Measurements from ENCODE around the gene OR10Z1. TPM values are rescaled to one million over a fixed set of nuclear protein-coding genes. Genes with fewer than 3 reads are reported as not detected.

The OR10Z1 gene
- total and polyA plus RNA-seq, 9 donors: 0.04 to 0.14 (median 0.09) TPM; not detected in 4

GRCh38 chr1:158600735-158601134, 4.3 kb upstream of the OR10Z1 start:
- H3K4me3 ChIP-seq (ENCODE audit: low read length): no peak overlapping the region
- no peak overlapping the region for H3K27ac ChIP-seq (ENCODE audit: low read length)
- WGBS (ENCODE audit: insufficient coverage): no CpG with 5 or more reads among the region's 2 CpGs
- H3K27me3 ChIP-seq (ENCODE audit: control insufficient read depth, insufficient read depth, low read length): no peaks in the 10 kb centered on the region
- DNase-seq: no peak
- H3K9me3 ChIP-seq (replicated peaks; ENCODE audit: control insufficient read depth, low read depth, low read length): peaks cover 20% of the 10 kb centered on the region
- H3K36me3 ChIP-seq (ENCODE audit: control insufficient read depth, insufficient read depth, low read length): no peaks in the 10 kb centered on the region
- no peaks in the 10 kb centered on the region for H3K4me1 ChIP-seq (ENCODE audit: control insufficient read depth, insufficient read depth, low read length)

- 83% methylated on average over 1 of the region's 1 CpG for WGBS (ENCODE audit: insufficient coverage)
- no peaks in the 10 kb centered on the region for H3K9me3 ChIP-seq (replicated peaks; ENCODE audit: control insufficient read depth, low read depth, low read length)
- no peak overlapping the region for H3K4me3 ChIP-seq (ENCODE audit: low read length)
- no peak overlapping the region for H3K27ac ChIP-seq (ENCODE audit: low read length)
- no peak for DNase-seq
- no peaks in the 10 kb centered on the region for H3K36me3 ChIP-seq (ENCODE audit: control insufficient read depth, insufficient read depth, low read length)
- no peaks in the 10 kb centered on the region for H3K27me3 ChIP-seq (ENCODE audit: control insufficient read depth, insufficient read depth, low read length)
- no peaks in the 10 kb centered on the region for H3K4me1 ChIP-seq (ENCODE audit: control insufficient read depth, insufficient read depth, low read length)
These were observed 2.2 kb downstream of the OR10Z1 start for GRCh38 chr1:158607296-158607695.

DNA sequence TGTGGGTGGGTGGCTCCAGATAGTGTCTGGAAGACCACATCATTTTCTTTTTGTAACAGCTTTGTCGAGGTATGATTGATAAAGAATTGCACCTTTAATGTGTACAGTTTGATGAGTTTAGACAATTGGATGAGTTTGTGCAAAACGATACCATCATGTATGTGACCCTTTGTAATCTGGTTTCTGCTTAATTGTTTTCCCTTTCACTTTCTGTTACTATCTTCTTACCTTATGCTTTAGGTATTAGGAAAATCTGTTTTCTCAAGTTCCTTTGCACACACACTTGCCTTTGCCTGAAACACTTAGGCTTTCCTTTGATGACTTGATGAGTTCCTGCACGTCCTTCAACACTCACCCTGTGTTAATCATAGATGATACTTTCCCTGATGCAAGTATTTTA, 6.8 kb downstream of the OR10Z1 start:
- H3K4me3 ChIP-seq (ENCODE audit: low read length): no peak overlapping the region
- H3K4me1 ChIP-seq (ENCODE audit: control insufficient read depth, insufficient read depth, low read length): no peaks in the 10 kb centered on the region
- H3K36me3 ChIP-seq (ENCODE audit: control insufficient read depth, insufficient read depth, low read length): no peaks in the 10 kb centered on the region
- no peaks in the 10 kb centered on the region for H3K27me3 ChIP-seq (ENCODE audit: control insufficient read depth, insufficient read depth, low read length)
- no CpG with 5 or more reads among the region's 3 CpGs for WGBS (ENCODE audit: insufficient coverage)
- no peak for DNase-seq
- no peaks in the 10 kb centered on the region for H3K9me3 ChIP-seq (replicated peaks; ENCODE audit: control insufficient read depth, low read depth, low read length)
- no peak overlapping the region for H3K27ac ChIP-seq (ENCODE audit: low read length)

DNA sequence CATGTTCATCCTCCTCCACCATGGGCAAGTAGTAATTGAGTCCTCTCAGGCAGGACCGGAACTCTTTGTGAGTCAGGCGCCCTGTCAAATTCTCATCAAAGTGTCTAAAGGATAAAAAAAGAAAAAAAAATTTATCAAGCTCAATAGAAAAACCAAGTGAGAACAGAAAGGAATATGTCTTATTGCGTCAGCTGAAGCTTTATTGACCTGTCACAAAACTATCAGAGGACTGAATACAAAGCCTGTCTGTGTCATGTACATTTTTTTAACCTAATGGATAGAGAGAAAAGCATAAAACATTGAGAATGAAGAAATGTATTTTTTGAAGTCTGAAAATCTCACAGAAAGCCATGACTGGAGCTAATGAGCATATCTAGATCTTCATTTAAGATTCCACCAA, 8.7 kb downstream of the OR10Z1 start:
- Histone ChIP-seq H3K9me3 (replicated peaks; ENCODE audit: control insufficient read depth, low read depth, low read length) (no peaks in the 10 kb centered on the region), H3K4me3 (ENCODE audit: low read length) (no peak overlapping the region), H3K4me1 (ENCODE audit: control insufficient read depth, insufficient read depth, low read length) (no peaks in the 10 kb centered on the region), H3K27ac (ENCODE audit: low read length) (no peak overlapping the region), H3K27me3 (ENCODE audit: control insufficient read depth, insufficient read depth, low read length) (no peaks in the 10 kb centered on the region), H3K36me3 (ENCODE audit: control insufficient read depth, insufficient read depth, low read length) (no peaks in the 10 kb centered on the region)
- no CpG with 5 or more reads among the region's 3 CpGs for WGBS (ENCODE audit: insufficient coverage)
- DNase-seq: no peak

GRCh38 chr1:158638146-158638545, 33.1 kb downstream of the OR10Z1 start:
- H3K4me1 ChIP-seq (ENCODE audit: control insufficient read depth, insufficient read depth, low read length): no peaks in the 10 kb centered on the region
- H3K9me3 ChIP-seq (replicated peaks; ENCODE audit: control insufficient read depth, low read depth, low read length): peaks cover 11% of the 10 kb centered on the region
- H3K36me3 ChIP-seq (ENCODE audit: control insufficient read depth, insufficient read depth, low read length): no peaks in the 10 kb centered on the region
- DNase-seq: no peak
- H3K27me3 ChIP-seq (ENCODE audit: control insufficient read depth, insufficient read depth, low read length): no peaks in the 10 kb centered on the region
- no peak overlapping the region for H3K27ac ChIP-seq (ENCODE audit: low read length)
- no peak overlapping the region for H3K4me3 ChIP-seq (ENCODE audit: low read length)
- no CpG with 5 or more reads among the region's 4 CpGs for WGBS (ENCODE audit: insufficient coverage)

DNA sequence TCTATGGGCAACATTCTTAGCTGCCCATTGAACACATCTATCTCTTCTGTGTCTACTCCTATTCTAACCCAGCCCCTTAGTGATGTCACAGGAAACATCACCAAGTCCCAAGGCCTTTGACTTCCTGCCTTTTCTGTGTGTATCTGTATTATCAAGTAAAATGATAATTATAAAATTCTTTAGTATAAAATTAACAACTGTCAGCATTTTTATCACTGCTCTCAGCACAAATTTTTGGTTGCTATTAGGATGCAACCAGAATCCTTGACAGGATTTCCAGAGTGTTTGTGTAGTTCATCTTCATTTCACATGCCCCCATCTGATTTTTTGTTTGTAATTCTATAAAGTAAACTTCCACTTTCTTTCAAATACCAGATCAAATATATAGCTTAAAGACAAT, 33.8 kb downstream of the OR10Z1 start:
- no peaks in the 10 kb centered on the region for H3K36me3 ChIP-seq (ENCODE audit: control insufficient read depth, insufficient read depth, low read length)

DNA sequence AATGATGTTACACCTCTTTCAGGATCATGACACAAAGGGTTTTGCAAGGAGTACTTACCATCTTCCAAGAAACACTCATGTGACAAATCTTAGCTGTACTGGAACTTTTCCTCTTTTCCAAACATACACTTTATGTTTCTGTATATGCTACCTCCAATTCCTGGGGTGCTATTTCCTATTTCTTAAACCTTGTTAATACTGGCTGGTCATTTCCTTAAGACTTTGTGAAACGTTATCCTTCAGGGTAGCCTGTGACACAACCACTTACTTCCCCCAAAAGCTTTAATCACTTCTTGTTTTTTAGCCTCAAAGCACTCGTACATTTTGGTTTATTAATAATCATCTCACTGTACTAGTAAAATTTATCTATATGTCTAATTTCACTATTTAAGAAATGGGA, 39.4 kb downstream of the OR10Z1 start:
- no CpG with 5 or more reads among the region's 2 CpGs for WGBS (ENCODE audit: insufficient coverage)

More for the DNA sequence above, 33.8 kb downstream of the OR10Z1 start:
- Histone ChIP-seq H3K4me3 (ENCODE audit: low read length) (no peak overlapping the region), H3K9me3 (replicated peaks; ENCODE audit: control insufficient read depth, low read depth, low read length) (peaks cover 11% of the 10 kb centered on the region), H3K27me3 (ENCODE audit: control insufficient read depth, insufficient read depth, low read length) (no peaks in the 10 kb centered on the region), H3K27ac (ENCODE audit: low read length) (no peak overlapping the region), H3K4me1 (ENCODE audit: control insufficient read depth, insufficient read depth, low read length) (no peaks in the 10 kb centered on the region)
- DNase-seq: no peak

GRCh38 chr1:158646465-158646864, 41.4 kb downstream of the OR10Z1 start:
- DNase-seq: peak; percentile 21

More for the DNA sequence above, 39.4 kb downstream of the OR10Z1 start:
- Histone ChIP-seq H3K4me1 (ENCODE audit: control insufficient read depth, insufficient read depth, low read length) (no peaks in the 10 kb centered on the region), H3K27ac (ENCODE audit: low read length) (no peak overlapping the region), H3K4me3 (ENCODE audit: low read length) (no peak overlapping the region), H3K36me3 (ENCODE audit: control insufficient read depth, insufficient read depth, low read length) (no peaks in the 10 kb centered on the region), H3K27me3 (ENCODE audit: control insufficient read depth, insufficient read depth, low read length) (no peaks in the 10 kb centered on the region), H3K9me3 (replicated peaks; ENCODE audit: control insufficient read depth, low read depth, low read length) (peaks cover 2% of the 10 kb centered on the region)
- DNase-seq: peak; percentile 7

DNA sequence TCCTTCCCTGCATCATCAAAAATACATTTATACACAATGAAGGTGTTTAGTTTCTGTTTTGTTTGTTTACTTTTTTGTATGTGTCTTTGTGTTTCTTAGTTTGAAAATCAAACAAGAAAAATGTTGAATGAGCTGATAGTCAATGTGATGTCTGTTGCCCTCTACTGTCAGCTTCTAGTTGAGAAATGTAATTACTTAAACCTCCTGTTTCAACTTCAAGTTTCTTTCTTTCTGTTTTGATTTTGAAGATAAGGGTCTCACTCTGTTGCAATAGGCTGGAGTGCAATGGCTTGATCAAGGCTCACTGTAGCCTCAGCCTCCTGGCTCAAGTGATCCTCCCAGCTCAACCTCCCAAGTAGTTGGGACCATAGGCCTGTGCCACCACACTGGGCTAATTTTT, 44.0 kb downstream of the OR10Z1 start:
- no peaks in the 10 kb centered on the region for H3K9me3 ChIP-seq (replicated peaks; ENCODE audit: control insufficient read depth, low read depth, low read length)
- no peaks in the 10 kb centered on the region for H3K36me3 ChIP-seq (ENCODE audit: control insufficient read depth, insufficient read depth, low read length)
- H3K27ac ChIP-seq (ENCODE audit: low read length): no peak overlapping the region
- no peak overlapping the region for H3K4me3 ChIP-seq (ENCODE audit: low read length)
- H3K4me1 ChIP-seq (ENCODE audit: control insufficient read depth, insufficient read depth, low read length): no peaks in the 10 kb centered on the region
- DNase-seq: no peak
- no peaks in the 10 kb centered on the region for H3K27me3 ChIP-seq (ENCODE audit: control insufficient read depth, insufficient read depth, low read length)

More at GRCh38 chr1:158646465-158646864, 41.4 kb downstream of the OR10Z1 start:
- H3K27ac ChIP-seq (ENCODE audit: low read length): no peak overlapping the region
- no peaks in the 10 kb centered on the region for H3K27me3 ChIP-seq (ENCODE audit: control insufficient read depth, insufficient read depth, low read length)
- no peaks in the 10 kb centered on the region for H3K9me3 ChIP-seq (replicated peaks; ENCODE audit: control insufficient read depth, low read depth, low read length)
- H3K4me3 ChIP-seq (ENCODE audit: low read length): no peak overlapping the region
- H3K36me3 ChIP-seq (ENCODE audit: control insufficient read depth, insufficient read depth, low read length): no peaks in the 10 kb centered on the region
- no peaks in the 10 kb centered on the region for H3K4me1 ChIP-seq (ENCODE audit: control insufficient read depth, insufficient read depth, low read length)
- WGBS (ENCODE audit: insufficient coverage): no CpG with 5 or more reads among the region's 1 CpG

DNA sequence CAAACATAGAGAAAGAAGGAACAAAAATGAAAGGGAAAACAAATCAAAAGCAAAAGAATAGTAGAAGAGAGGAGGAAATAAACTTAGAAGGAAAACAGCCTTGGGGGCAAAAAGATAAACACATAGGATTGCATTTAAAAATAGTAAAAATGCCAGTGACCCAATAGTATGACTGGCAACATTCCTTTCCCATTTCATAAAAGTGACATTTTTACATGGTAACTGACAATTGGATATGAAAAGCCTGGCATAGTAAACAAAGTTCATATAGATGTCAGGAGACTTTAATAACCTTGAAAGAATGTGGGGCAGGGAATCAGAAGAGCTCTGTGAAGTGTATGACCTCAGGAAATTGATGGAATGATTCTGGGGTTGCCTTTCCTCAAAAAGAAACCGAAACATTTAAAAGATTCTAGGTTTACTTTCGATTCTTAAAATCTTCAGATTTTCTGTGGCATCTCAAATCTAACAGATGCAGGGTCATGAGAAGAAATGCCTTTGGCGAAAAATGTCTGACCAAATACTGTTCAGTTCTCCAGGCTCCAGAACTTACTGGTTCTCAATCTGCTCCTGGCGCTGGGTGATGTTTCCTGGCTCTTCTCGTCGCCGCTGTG, 47.8 kb downstream of the OR10Z1 start:
- no peaks in the 10 kb centered on the region for H3K4me1 ChIP-seq (ENCODE audit: control insufficient read depth, insufficient read depth, low read length)
- 86% methylated on average over 7 of the region's 7 CpGs for WGBS (ENCODE audit: insufficient coverage)
- no peaks in the 10 kb centered on the region for H3K36me3 ChIP-seq (ENCODE audit: control insufficient read depth, insufficient read depth, low read length)
- no peak overlapping the region for H3K27ac ChIP-seq (ENCODE audit: low read length)
- H3K27me3 ChIP-seq (ENCODE audit: control insufficient read depth, insufficient read depth, low read length): no peaks in the 10 kb centered on the region
- H3K4me3 ChIP-seq (ENCODE audit: low read length): no peak overlapping the region
- no peak for DNase-seq
- H3K9me3 ChIP-seq (replicated peaks; ENCODE audit: control insufficient read depth, low read depth, low read length): no peaks in the 10 kb centered on the region

DNA sequence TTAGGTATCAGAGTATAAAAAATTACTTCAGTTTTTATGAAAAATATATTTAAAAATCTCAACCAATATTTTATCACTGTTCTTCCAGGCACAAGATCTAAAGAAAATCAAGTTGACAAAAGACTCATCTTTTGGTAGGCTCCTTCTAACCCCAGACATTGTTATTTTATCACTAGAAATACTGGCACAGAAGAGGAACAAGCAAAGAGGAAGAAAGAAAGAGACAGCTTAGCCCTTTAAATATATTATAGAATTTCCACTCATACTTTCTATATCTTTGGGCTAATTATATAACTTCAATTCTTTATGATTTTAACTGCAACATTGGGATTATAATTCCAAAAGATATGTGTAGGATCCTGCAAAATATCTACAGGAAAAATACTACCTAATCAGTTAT, 49.0 kb downstream of the OR10Z1 start:
- no peaks in the 10 kb centered on the region for H3K4me1 ChIP-seq (ENCODE audit: control insufficient read depth, insufficient read depth, low read length)
- H3K27ac ChIP-seq (ENCODE audit: low read length): no peak overlapping the region
- no peaks in the 10 kb centered on the region for H3K36me3 ChIP-seq (ENCODE audit: control insufficient read depth, insufficient read depth, low read length)
- H3K27me3 ChIP-seq (ENCODE audit: control insufficient read depth, insufficient read depth, low read length): no peaks in the 10 kb centered on the region
- H3K9me3 ChIP-seq (replicated peaks; ENCODE audit: control insufficient read depth, low read depth, low read length): no peaks in the 10 kb centered on the region
- H3K4me3 ChIP-seq (ENCODE audit: low read length): no peak overlapping the region
- DNase-seq: no peak

All from muscle of leg (tissue), 11 donors.